Liver (tissue), 9 donors: Measurements from ENCODE around the gene THADA. TPM values are rescaled to one million over a fixed set of nuclear protein-coding genes. Genes with fewer than 3 reads are reported as not detected.

ENCODE experiments used
- DNase-seq: peaks from one replicate; pipeline ENCODE4 v3.0.0-alpha.2; 2017; ENCODE audit warnings: low spot score
- H3K27ac ChIP-seq, 2 donors: one replicate each; pipeline ENCODE4 v1.7.0; 2013; ENCODE audit warnings: inconsistent platforms in 2 of 2, low read length in 2 of 2, control low read depth in 1 of 2, low read depth in 1 of 2, mild to moderate bottlenecking in 1 of 2
- H3K27me3 ChIP-seq, 4 donors: one replicate each; pipeline versions ENCODE4 v1.6.1 to v1.7.0; 2013; ENCODE audit warnings: low read length in 3 of 4, inconsistent platforms in 1 of 4, mild to moderate bottlenecking in 1 of 4, moderate library complexity in 1 of 4; ENCODE audit not compliant: control insufficient read depth in 4 of 4, insufficient read depth in 4 of 4
- H3K36me3 ChIP-seq, 4 donors: one replicate each; pipeline versions ENCODE4 v1.6.1 to v1.7.0; 2013; ENCODE audit warnings: low read length in 3 of 4, mild to moderate bottlenecking in 3 of 4, low read depth in 1 of 4, moderate library complexity in 1 of 4; ENCODE audit not compliant: control insufficient read depth in 4 of 4, insufficient read depth in 3 of 4
- H3K4me1 ChIP-seq, 4 donors: one replicate each; pipeline versions ENCODE4 v1.6.1 to v1.7.0; 2013; ENCODE audit warnings: low read length in 3 of 4, mild to moderate bottlenecking in 3 of 4, moderate library complexity in 1 of 4; ENCODE audit not compliant: control insufficient read depth in 4 of 4, insufficient read depth in 4 of 4
- H3K4me3 ChIP-seq, 3 donors: one replicate each; pipeline versions ENCODE4 v1.6.1 to v1.7.0; 2013; ENCODE audit warnings: low read length in 3 of 3, control low read depth in 1 of 3, low read depth in 1 of 3, mild to moderate bottlenecking in 1 of 3
- H3K9ac ChIP-seq, 2 donors: one replicate each; pipeline ENCODE4 v1.7.0; 2013; ENCODE audit warnings: low read length in 2 of 2, mild to moderate bottlenecking in 2 of 2, moderate library complexity in 2 of 2, control low read depth in 1 of 2, low read depth in 1 of 2
- H3K9me3 ChIP-seq, 4 donors: one replicate each; pipeline versions ENCODE4 v1.6.1 to v1.7.0; 2013; ENCODE audit warnings: low read length in 3 of 4; ENCODE audit not compliant: control insufficient read depth in 4 of 4
- ATF3 ChIP-seq: IDR thresholded peaks from 2 replicates; pipeline ENCODE4 v1.6.1; 2016; ENCODE audit warnings: antibody characterized with exemption
- EGR1 ChIP-seq, 2 donors: IDR thresholded peaks; 2 replicates each; pipeline ENCODE4 v1.6.1; 2016 to 2018; ENCODE audit warnings: antibody characterized with exemption in 2 of 2, low read depth in 2 of 2
- FOXA1 ChIP-seq: IDR thresholded peaks from 2 replicates; pipeline ENCODE4 v1.6.1; 2016; ENCODE audit warnings: antibody characterized with exemption
- FOXA2 ChIP-seq: IDR thresholded peaks from 2 replicates; pipeline ENCODE4 v1.6.1; 2016; ENCODE audit warnings: antibody characterized with exemption
- GABPA ChIP-seq, 2 donors: IDR thresholded peaks in 1 of 2; conservative IDR thresholded peaks in 1 of 2; 2 replicates each; pipeline ENCODE4 v1.6.1; 2016; ENCODE audit warnings: antibody characterized with exemption in 2 of 2, mild to moderate bottlenecking in 1 of 2, moderate library complexity in 1 of 2
- HNF4A ChIP-seq, 2 donors: conservative IDR thresholded peaks; 2 replicates each; pipeline ENCODE4 v1.6.1; 2016; ENCODE audit warnings: antibody characterized with exemption in 2 of 2, mild to moderate bottlenecking in 2 of 2
- HNF4G ChIP-seq: IDR thresholded peaks from 2 replicates; pipeline ENCODE4 v1.6.1; 2016; ENCODE audit warnings: antibody characterized with exemption
- JUND ChIP-seq, 2 donors: IDR thresholded peaks; 2 replicates each; pipeline ENCODE4 v1.6.1; 2016; ENCODE audit warnings: antibody characterized with exemption in 2 of 2
- MAX ChIP-seq: IDR thresholded peaks from 2 replicates; pipeline ENCODE4 v1.6.1; 2016; ENCODE audit warnings: antibody characterized with exemption
- NR2F2 ChIP-seq: IDR thresholded peaks from 2 replicates; pipeline ENCODE4 v1.6.1; 2016; ENCODE audit warnings: antibody characterized with exemption
- RAD21 ChIP-seq, 2 donors: IDR thresholded peaks; 2 replicates each; pipeline ENCODE4 v1.6.1; 2016; ENCODE audit warnings: antibody characterized with exemption in 2 of 2, mild to moderate bottlenecking in 2 of 2
- RXRA ChIP-seq, 2 donors: IDR thresholded peaks; 2 replicates each; pipeline ENCODE4 v1.6.1; 2017 to 2018; ENCODE audit warnings: antibody characterized with exemption in 2 of 2, mild to moderate bottlenecking in 1 of 2
- SP1 ChIP-seq: IDR thresholded peaks from 2 replicates; pipeline ENCODE4 v1.6.1; 2018; ENCODE audit warnings: antibody characterized with exemption, mild to moderate bottlenecking
- TAF1 ChIP-seq: conservative IDR thresholded peaks from 2 replicates; pipeline ENCODE4 v1.6.1; 2016; ENCODE audit warnings: antibody characterized with exemption, mild to moderate bottlenecking
- YY1 ChIP-seq: IDR thresholded peaks from 2 replicates; pipeline ENCODE4 v1.6.1; 2016; ENCODE audit warnings: antibody characterized with exemption, mild to moderate bottlenecking
- WGBS: extraction: QIAGEN DNeasy Blood & Tissue Kit; methylation state at CpG from one replicate; pipeline ENCODE4 v1.1.7; 2013; 5-methylcytosine and 5-hydroxymethylcytosine counted together
- polyA plus RNA-seq, 2 donors: library from polyadenylated mRNA; stranded (reverse) in 1 of 2; unstranded in 1 of 2; fragments of 200-250 nt in 1 of 2; fragments of >200 nt in 1 of 2; fragmentation: Nextera tagmentation in 1 of 2; extraction: Ambion mirVana in 1 of 2; gene quantifications; one replicate each; pipeline versions ENCODE4 v1.2.1 to v1.2.3, GENCODE V29; 2013 to 2015
- total RNA-seq, 2 donors: library from RNA; depleted of rRNA; stranded (reverse); fragments of >200 nt; gene quantifications; one replicate each; pipeline ENCODE4 v1.2.3, GENCODE V29; 2014
- TF ChIP-seq, protein P1 (sequence below): IDR thresholded peaks from 2 replicates; pipeline ENCODE4 v1.6.1; 2016; ENCODE audit warnings: antibody characterized with exemption, mild to moderate bottlenecking
- TF ChIP-seq, protein P2 (sequence below): fragments of 150-350 bp; IDR thresholded peaks from 2 replicates; pipeline ENCODE4 v1.5.1; 2017; ENCODE audit warnings: improper control_type of control experiment, low read depth, low read length; ENCODE audit not compliant: missing input control
- TF ChIP-seq, protein P3 (sequence below): IDR thresholded peaks from 2 replicates; pipeline ENCODE4 v1.6.1; 2016; ENCODE audit warnings: antibody characterized with exemption
- donor health status: healthy.
- donor health status: healthy.
- donor health status: healthy.
- donor health status: healthy.
- donor health status: healthy.

THADA gene
- total and polyA plus RNA-seq, 4 donors: 12.0 to 37.2 (median 22.3) TPM

- Histone ChIP-seq H3K4me1 (peaks cover 0 to 6% (median 5%) of the 10 kb centered on the region in 4 donors), H3K4me3 (no peak overlapping the region), H3K9me3 (no peaks in the 10 kb centered on the region), H3K36me3 (no peaks in the 10 kb centered on the region), H3K27me3 (no peaks in the 10 kb centered on the region), H3K9ac (no peak overlapping the region), H3K27ac (no peak overlapping the region)
- WGBS: 93% methylated on average over 3 of the region's 3 CpGs
- TF ChIP-seq FOXA1 (no peak), JUND (IDR thresholded peaks at IDR 0.05) (no peak), SP1 (no peak), TAF1 (no peak), NR2F2 (no peak), ATF3 (no peak), RXRA (IDR thresholded peaks at IDR 0.05) (no peak), GABPA (IDR thresholded peaks at IDR 0.05 in 1 of 2, conservative IDR thresholded peaks at IDR 0.05 in 1 of 2) (no peak), YY1 (no peak), HNF4A (conservative IDR thresholded peaks at IDR 0.05) (no peak), MAX (no peak), EGR1 (IDR thresholded peaks at IDR 0.05; ENCODE audit: low read depth in 2 of 2) (no peak), RAD21 (IDR thresholded peaks at IDR 0.05) (no peak), FOXA2 (no peak), HNF4G (no peak)
- TF ChIP-seq, protein P1, sequence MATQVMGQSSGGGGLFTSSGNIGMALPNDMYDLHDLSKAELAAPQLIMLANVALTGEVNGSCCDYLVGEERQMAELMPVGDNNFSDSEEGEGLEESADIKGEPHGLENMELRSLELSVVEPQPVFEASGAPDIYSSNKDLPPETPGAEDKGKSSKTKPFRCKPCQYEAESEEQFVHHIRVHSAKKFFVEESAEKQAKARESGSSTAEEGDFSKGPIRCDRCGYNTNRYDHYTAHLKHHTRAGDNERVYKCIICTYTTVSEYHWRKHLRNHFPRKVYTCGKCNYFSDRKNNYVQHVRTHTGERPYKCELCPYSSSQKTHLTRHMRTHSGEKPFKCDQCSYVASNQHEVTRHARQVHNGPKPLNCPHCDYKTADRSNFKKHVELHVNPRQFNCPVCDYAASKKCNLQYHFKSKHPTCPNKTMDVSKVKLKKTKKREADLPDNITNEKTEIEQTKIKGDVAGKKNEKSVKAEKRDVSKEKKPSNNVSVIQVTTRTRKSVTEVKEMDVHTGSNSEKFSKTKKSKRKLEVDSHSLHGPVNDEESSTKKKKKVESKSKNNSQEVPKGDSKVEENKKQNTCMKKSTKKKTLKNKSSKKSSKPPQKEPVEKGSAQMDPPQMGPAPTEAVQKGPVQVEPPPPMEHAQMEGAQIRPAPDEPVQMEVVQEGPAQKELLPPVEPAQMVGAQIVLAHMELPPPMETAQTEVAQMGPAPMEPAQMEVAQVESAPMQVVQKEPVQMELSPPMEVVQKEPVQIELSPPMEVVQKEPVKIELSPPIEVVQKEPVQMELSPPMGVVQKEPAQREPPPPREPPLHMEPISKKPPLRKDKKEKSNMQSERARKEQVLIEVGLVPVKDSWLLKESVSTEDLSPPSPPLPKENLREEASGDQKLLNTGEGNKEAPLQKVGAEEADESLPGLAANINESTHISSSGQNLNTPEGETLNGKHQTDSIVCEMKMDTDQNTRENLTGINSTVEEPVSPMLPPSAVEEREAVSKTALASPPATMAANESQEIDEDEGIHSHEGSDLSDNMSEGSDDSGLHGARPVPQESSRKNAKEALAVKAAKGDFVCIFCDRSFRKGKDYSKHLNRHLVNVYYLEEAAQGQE: no peak
- TF ChIP-seq, protein P2, sequence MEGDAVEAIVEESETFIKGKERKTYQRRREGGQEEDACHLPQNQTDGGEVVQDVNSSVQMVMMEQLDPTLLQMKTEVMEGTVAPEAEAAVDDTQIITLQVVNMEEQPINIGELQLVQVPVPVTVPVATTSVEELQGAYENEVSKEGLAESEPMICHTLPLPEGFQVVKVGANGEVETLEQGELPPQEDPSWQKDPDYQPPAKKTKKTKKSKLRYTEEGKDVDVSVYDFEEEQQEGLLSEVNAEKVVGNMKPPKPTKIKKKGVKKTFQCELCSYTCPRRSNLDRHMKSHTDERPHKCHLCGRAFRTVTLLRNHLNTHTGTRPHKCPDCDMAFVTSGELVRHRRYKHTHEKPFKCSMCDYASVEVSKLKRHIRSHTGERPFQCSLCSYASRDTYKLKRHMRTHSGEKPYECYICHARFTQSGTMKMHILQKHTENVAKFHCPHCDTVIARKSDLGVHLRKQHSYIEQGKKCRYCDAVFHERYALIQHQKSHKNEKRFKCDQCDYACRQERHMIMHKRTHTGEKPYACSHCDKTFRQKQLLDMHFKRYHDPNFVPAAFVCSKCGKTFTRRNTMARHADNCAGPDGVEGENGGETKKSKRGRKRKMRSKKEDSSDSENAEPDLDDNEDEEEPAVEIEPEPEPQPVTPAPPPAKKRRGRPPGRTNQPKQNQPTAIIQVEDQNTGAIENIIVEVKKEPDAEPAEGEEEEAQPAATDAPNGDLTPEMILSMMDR: no peak
- TF ChIP-seq, protein P3, sequence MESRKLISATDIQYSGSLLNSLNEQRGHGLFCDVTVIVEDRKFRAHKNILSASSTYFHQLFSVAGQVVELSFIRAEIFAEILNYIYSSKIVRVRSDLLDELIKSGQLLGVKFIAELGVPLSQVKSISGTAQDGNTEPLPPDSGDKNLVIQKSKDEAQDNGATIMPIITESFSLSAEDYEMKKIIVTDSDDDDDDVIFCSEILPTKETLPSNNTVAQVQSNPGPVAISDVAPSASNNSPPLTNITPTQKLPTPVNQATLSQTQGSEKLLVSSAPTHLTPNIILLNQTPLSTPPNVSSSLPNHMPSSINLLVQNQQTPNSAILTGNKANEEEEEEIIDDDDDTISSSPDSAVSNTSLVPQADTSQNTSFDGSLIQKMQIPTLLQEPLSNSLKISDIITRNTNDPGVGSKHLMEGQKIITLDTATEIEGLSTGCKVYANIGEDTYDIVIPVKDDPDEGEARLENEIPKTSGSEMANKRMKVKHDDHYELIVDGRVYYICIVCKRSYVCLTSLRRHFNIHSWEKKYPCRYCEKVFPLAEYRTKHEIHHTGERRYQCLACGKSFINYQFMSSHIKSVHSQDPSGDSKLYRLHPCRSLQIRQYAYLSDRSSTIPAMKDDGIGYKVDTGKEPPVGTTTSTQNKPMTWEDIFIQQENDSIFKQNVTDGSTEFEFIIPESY: no peak
- no peak for DNase-seq
Measured at GRCh38 chr2:43419243-43419642, 176.6 kb downstream of the THADA start.
